NCI-H2196 (cell line): ENCODE results near the gene BTBD18.
"Not testable (repeated sequence)": the region's sequence is repeated elsewhere in the genome, so short reads cannot be mapped to it uniquely, and the experiment has no call there.

Experiments used
- DNase-seq: peaks from one replicate; lab custom pipeline; 2025; ENCODE audit not compliant: unreplicated experiment; lab: John Stamatoyannopoulos, UW

Gene BTBD18

DNA sequence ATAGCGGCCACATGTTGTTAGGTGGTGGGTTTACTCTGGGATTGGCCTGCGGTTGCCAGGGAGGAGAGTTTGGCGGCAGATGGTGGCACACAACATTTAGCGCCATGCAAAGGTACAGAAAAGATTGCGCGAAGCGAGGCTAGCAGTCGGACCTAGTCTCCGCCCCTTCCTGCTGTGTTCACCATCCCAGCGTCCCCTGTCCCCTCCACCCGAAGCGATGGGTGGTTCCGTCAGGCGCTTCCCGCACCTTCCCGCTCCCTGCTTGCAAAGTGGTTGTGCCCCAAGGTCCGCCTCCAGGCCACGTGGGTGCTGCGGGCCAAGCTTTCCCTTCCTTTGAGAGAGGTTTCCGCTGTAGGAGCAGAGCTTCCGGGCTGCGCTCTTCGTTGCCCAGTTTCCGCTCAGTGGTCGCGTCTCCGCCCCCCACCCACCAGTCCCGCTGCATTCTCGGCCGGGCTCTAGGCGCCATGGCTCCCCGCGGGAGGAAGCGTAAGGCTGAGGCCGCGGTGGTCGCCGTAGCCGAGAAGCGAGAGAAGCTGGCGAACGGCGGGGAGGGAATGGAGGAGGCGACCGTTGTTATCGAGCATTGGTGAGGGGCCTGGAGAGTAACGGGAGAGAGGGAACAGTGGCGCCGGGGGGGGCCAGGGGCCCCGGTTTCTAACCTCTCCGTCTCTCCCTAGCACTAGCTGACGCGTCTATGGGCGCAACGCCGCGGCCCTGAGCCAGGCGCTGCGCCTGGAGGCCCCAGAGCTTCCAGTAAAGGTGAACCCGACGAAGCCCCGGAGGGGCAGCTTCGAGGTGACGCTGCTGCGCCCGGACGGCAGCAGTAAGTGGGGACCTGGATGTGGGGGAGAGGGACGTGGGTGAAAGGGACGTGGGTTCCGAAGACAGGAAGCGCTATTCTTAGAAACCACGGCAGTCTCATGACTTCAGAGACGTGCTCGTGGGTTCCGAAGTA, 10.2 kb downstream of the BTBD18 start, which contains the start of gene SELENOH:
SELENOH (plus strand) TSS at position 360 of the 955 bp plus-strand sequence; CDS start at position 465, 105 bp downstream.
- DNase-seq, result peak; percentile 98

DNA sequence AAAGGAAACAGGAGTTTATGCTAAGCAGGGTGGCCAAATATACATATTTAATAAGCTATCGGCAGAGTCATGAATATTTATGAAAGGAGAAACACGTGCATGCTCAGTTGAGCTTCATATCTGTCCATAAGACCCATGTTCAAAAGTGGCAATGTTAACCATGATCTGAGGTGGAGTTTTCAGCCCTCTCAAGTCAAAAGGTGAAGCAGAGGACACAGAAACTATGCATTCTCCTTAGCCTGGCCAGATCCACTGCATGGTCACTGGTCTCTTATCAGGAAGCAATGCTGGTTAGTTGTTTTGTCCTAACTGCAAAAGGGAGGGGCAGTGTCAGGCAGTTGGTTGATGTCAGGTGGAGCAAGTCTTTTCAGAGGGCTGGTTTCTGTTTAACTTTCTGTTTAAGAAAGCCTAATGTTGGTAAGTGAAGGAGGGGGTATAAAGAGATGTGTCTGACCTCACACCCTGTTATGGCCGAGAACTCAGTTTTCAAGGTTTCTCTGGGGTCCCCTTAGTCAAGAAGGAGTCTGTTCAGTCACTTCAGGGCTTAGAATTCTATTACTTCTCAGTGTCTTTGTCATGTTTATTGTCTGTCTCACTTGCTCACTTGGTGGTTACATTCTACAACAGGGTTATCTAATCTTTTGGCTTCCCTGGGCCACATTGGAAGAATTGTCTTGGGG, 15.9 kb downstream of the BTBD18 start:
- no peak for DNase-seq

DNA sequence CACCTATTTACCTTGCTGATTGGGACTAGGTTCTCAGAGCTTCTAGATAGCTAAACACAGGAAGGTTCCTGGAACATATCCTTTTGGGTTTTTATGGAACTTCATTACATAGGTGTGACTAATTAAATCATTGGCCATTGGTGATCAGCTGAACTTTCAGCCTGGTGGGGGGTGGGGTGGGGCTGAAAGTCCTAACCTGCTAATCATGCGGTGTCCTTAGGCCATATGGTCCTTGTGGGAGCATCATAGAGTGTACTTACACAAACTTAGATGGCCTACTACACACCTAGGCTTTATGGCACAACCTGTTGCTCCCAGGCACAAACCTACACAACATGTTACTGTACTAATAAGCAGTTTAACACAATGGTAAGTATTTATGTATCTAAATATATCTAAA, 19.0 kb downstream of the BTBD18 start:
- DNase-seq, result no peak

DNA sequence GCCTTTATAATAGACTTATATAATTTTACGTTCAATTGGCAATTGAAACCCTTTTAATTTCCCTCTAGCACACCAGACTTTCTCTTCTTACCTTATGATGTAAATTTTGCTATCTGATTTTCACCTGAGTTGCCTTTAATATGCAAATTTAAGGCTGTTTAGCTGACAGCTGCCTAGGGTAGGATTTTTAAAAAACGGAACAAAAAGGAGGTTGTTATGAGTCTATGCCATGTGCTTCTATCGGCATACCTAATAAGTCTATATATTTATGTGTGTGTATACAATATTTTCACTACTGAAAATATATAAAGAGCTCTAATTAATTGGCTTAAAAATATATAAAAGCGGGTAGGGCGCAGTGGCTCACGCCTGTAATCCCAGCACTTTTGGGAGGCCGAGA, 22.1 kb downstream of the BTBD18 start:
- DNase-seq, result no peak

DNA sequence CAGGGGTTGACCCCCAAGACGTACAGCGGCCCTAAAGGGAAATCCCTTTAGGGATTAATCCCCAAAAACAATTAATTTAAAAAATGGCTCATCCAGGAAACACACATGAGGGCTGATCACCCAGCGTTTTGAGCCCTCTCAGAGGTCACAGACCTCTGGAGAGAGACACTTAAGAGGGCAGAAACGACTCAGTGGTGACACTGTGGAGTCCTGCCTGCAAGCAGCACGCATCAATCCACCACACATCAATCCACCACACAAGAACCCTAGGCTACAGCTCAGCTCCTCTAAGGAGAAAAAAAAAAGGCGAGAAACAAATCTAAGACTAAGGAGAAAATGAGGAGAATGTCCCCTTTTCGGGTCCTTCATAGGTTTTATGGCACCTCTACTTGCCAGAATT, 22.8 kb downstream of the BTBD18 start:
- no peak for DNase-seq

DNA sequence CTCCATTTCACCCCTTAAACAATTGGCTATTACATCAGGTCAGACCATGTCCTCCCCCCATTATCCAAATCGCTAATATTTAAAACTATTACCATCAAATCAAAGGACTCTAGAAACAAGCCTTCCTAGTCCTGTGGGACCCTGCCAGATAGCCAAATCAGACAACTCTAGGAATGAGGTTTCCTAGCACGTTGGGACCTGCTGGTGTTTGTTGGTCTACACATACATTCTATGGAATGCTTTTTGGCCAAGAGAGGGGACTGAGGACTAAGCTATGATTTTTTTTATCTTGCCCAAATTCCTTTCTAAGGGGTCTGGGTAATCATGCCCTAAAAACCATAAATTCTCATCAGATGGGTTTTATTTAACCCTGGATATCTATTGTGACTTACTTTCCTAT, 24.4 kb downstream of the BTBD18 start:
- no peak for DNase-seq

DNA sequence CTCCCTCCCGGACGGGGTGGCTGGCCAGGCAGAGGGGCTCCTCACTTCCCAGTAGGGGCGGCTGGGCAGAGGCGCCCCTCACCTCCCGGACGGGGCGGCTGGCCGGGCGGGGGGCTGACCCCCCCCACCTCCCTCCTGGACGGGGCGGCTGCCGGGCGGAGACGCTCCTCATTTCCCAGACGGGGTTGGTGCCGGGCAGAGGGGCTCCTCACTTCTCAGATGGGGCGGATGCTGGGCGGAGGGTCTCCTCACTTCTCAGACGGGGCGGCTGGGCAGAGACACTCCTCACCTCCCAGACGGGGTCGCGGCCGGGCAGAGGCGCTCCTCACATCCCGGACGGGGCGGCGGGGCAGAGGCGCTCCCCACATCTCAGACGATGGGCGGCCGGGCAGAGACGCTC, 34.9 kb downstream of the BTBD18 start:
- DNase-seq, result not testable (repeated sequence)

DNA sequence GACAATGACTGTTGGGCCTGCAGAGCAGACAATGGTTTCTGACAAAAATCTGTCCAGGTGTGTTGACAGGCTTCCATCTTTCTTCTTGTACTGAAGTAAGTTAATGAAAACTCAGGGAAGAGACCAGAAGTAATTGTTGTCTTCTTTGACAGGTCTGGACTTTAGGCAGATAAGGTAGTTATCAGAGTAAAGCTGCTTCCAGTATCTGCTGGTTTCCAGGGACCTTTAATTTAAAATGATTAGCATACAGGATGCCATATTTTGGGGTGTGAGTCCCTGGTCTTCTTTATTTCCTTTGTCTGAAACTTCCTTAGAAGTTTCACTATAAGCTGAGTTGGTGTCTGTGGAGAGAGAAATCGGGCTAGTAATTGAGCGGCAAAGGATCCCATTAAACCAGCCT, 37.8 kb downstream of the BTBD18 start:
- no peak for DNase-seq

DNA sequence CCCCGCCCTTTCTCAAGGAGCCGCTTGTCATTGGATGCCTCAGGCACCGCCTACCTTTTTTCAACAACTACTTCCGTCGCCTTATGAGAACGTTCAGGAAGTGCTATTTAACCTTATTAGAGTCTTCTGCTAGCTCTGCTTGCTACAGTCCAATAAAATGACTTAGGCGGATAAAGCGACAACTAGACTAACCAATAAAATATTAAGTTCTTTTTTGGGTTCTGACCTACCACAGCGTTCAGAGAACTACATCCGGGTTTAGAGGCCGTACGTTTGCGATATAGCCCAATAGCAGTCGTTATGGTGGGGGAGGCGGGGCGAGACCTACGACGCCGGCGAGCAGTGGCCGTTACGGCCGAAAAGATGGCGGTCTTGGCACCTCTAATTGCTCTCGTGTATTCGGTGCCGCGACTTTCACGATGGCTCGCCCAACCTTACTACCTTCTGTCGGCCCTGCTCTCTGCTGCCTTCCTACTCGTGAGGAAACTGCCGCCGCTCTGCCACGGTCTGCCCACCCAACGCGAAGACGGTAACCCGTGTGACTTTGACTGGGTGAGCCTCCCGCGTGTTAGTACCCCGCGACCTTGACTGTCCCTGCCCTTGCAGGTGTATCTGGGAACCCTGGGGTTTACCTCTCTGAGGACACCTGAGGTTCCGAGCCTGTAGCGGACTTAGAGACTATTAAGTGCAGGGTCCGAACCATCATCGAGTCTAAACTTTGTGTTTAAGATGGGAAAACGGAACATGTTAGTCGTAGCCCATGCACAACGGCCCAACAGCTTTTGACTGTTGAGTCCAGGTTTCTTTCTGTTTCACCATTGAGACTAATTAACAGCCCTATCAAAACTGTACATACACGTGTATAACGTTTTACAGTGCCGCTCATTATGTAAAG, 39.1 kb downstream of the BTBD18 start, which contains the start of gene TMX2:
TMX2 (plus strand) TSS at position 338 of the 895 bp plus-strand sequence; CDS start at position 364, 26 bp downstream.
- peak; percentile 99 for DNase-seq

DNA sequence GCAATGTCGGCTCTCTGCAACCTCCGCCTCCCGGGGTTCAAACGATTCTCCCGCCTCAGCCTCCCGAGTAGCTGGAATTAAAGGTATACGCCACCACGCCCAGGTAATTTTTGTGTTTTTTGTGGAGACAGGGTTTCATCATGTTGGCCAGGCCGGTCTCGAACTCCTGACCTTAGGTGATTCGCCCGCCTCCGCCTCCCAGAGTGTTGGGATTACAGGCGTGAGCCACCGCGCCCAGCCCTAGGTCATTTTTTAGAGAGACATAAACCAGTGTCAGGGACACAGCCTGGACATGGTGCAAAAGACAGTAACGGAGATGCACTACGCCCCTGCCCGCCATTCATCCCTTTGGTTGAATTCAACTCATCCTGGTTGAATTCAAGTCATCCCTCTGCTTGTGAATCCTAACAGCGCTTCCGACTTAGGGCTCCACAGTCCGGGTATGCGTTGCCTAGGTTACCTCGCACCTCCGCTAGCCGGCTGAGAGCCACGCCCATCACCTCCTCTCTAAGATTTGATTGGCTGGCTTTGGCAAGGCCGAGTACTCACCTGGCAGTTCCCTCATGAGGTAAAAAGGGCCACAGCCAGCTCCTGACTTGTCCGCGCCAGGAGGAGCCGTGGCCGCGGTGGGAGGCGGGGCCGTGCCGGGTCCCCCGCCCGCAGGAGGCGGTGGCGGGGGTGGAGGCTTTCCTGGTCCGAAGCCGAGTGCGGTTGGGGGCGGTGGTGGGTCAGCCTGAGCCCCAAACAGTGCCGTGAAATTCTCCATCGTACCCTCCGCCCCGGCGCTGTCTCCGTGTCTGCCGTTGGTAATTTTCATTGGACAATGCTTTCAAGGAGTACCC, 40.0 kb downstream of the BTBD18 start, which contains the start of gene MED19:
MED19 (minus strand) TSS at position 802 of the 842 bp plus-strand sequence; CDS start at position 766, 36 bp downstream.
- DNase-seq, result peak; percentile 94

DNA sequence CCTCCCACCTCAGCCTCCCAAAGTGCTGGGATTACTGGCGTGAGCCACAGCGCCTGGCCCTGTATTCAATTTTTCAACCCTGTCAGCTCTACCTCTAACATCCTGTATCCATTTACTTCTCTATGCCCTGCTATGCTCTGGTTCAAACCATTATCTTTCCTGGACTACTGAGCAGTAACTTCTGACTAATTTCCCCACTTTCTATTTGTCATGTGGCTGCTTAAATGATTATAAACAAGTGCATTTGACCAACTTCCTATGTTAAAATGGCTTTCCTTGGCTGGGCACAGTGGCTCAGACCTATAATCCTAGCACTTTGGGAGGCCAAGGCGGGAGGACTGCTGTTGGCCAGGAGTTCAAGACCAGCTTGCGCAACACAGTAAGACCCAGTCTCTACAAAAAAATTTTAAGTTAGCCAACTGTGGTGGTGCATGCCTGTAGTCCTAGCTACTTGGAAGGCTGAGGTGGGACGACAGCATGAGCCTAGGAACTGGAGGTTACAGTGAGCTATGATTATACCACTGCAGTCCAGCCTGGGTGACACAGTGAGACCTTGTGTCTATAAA, 41.7 kb downstream of the BTBD18 start:
- no peak for DNase-seq

DNA sequence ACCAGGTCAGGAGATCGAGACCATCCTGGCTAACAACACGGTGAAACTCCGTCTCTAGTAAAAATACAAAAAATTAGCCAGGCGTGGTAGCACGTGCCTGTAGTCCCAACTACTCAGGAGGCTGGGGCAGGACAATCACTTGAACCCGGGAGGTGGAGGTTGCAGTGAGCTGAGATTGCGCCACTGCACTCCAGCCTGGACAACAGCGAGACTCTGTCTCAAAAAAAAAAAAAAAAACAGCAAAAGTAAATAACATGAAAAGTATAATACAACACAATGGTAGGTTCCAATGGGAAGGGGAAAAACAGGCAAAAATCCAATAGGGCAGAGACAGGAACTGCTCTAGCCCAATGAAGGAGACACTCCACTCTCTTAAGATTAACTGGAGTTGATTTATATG, 46.2 kb downstream of the BTBD18 start:
- not testable (repeated sequence) for DNase-seq

DNA sequence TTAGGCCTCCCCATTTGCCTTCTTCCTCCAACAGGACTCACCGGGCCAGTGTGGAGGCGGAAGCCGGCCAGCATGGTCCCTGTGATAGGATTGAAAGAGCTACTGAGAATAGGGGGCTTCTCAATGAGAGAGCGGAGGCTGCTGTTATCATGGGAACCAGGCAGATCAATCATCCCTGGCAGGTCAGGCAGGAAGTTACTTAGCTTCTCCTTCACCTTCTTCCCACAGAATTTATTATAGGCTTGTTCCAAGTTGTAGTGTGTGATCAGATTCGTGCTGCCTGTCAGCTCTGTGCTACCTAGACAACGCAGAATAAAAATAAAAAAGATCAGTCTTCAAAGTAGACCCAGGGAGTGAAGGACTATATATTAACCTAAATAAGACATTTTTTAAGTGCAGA, 46.7 kb downstream of the BTBD18 start:
- DNase-seq, result no peak

DNA sequence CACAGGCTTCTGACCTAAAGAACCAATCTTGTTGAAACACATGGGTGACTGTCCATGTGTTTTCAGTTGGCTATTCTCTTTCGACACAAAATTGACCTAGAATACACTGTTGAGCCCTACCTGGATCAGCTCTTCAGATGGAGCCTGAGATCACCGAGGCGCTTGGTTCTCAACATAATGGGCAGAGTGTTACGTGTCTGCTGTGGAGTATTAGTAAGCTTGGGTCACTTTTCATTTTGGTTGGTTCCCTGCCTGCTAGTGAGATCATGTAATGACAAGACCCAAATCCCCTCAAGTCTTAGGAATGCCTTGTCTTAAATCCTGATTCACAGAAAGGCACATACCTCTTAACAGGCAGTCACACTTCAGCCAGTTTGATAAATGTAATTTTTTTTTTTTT, 48.3 kb downstream of the BTBD18 start:
- DNase-seq, result no peak

DNA sequence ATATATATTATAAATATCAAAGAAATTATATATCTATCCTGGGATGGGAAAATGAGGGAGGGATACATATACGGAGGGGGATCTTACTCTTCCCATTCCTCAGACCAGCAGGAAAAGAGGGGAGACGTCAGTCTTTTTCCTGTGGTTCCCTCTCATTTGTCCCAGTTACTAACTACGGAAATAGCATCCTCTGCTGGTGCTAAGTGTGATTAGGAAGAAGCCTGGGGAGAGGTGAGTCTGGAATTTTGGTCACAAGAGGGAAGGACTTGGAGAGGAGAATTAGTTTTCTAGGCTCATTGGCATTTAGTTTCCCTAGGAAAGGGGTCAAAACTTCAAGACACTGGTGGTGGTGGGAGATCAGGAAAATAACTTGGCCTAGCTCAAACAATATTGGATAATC, 51.2 kb downstream of the BTBD18 start:
- DNase-seq, result no peak

DNA sequence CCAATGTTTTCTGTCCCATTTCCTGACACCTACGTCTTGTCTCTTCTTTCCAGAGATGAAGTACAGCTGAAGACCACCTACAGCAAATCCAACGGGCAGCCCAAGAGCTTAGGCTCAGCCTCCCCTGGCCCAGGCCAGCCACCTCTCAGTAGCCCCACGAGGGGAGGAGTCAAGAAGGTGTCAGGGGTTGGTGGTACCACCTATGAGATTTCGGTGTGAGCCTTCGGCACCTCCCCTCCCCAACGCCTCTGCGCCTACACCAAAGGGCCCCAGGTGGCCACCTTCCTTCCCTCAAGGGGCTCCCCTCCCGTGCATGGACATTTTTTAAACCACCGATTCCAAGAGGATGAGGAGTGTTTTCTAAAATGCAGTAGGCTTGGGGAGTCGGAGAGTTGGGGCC, 51.8 kb downstream of the BTBD18 start:
- no peak for DNase-seq

DNA sequence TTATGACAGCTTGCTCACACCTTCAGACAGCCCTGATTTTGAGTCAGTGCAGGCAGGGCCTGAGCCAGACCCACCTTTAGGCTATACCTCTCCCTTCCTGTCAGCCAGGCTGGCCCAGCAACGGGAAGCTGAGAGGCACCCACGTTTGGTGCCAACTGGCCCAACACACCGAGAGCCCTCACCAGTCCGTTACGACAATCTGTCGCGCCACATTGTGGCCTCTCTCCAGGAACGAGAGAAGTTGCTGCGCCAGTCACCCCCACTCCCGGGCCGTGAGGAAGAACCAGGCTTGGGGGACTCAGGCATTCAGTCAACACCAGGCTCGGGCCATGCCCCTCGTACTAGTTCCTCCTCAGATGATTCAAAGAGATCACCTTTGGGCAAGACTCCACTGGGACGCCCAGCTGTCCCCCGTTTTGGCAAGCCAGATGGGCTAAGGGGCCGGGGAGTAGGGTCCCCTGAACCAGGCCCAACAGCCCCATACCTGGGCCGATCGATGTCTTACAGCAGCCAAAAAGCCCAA, 52.7 kb downstream of the BTBD18 start:
- DNase-seq, result no peak
